ENCODE results near the gene PDXP.

Gene PDXP

DNA sequence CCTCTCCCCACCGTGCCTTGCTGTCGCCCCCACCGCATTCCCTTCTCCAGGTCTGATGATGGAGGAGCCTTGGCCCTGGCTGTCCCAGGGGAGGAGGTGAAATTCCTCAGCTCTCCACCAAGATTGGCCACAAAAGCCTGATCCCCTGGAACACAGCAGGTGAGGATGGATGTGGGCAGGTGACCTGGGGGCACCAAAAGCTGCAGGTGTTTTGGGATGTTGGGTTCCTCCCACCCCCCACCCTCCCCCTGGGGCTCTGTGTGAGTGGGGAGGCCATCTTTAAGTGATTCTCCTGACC is 39.0 kb downstream of the PDXP start:
- no peak for DNase-seq (ENCODE audit: low read depth)

DNA sequence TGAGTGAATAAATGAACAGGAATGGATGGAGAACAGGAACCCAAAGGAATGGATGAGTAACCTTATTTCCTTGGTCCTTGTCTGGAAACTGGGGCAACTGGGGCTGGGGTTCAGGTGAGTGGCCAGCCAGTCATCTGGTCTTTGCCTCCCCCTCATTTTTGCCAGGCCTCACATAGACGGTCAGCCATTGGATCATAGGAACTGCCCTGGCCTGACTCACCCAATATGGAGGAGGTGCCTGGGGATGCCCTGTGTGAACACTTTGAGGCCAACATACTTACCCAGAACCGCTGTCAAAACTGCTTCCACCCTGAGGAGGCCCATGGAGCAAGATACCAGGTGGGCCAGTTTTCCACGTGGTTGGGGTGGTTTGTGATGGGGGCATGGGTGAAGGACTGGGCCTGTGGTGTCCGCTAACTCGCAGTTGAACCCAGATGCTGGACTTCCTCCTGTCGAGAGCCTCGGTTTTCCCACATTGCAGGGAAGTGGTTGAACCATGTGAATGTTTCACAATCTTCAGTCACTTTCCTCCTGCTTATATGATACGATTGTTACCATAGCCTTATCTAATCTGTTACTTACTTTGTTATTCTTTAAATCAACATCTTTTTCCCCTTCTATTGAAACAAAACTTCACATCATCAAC is 42.7 kb downstream of the PDXP start:
- DNase-seq (ENCODE audit: low read depth): no peak

DNA sequence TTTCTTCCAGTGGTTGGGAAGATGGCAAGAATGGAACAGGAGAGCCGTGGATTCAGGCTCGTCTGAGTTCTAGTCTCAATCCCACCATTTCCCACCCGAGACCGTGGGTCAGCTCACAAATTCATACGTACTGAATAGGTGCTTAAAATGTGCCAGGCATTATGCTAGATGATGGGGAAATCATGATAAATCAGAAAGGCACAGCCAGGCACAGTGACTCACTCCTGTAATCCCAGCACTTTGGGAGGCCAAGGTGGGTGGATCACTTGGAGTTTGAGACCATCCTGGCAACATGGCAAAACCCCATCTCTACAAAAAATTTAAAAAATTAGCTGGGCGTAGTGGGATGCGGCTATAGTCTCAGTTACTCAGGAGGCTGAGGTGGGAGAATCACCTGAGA is 45.4 kb downstream of the PDXP start:
- DNase-seq (ENCODE audit: low read depth): no peak

DNA sequence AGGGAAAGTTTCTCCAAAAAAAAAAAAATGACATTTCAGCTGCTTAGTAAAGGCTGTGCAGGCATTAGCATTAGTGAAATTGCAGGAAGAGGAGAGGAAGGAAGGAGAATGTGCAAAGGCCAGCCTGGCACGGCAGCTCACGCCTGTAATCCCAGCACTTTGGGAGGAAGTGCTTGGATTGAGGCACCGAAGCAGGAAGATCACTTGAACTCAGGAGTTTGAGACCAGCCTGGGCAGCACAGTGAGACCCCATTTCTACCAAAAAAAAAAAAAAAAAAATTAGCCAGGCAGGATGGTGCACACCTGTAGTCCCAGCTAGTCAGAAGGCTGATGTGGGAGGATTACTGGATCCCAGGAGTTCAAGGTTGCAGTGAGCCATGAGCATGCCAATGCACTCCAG is 46.1 kb downstream of the PDXP start:
- DNase-seq (ENCODE audit: low read depth): no peak

DNA sequence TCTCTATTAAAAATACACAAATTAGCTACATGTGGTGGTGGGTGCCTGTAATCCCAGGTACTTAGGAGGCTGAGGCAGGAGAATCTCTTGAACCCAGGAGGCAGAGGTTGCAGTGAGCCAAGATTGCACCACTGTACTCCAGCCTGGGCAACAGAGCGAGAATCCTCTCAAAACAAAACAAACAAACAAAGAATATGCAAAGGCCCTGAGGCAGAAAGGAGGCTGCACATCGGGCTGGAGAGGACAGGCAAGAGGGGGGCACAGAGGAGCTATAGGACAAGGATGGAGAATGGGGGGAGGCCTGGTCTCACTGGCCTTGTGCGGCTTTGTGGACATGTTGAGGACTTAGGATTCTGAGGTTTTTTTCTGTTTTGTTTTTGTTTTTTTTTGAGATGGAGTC is 46.7 kb downstream of the PDXP start:
- DNase-seq (ENCODE audit: low read depth): no peak

DNA sequence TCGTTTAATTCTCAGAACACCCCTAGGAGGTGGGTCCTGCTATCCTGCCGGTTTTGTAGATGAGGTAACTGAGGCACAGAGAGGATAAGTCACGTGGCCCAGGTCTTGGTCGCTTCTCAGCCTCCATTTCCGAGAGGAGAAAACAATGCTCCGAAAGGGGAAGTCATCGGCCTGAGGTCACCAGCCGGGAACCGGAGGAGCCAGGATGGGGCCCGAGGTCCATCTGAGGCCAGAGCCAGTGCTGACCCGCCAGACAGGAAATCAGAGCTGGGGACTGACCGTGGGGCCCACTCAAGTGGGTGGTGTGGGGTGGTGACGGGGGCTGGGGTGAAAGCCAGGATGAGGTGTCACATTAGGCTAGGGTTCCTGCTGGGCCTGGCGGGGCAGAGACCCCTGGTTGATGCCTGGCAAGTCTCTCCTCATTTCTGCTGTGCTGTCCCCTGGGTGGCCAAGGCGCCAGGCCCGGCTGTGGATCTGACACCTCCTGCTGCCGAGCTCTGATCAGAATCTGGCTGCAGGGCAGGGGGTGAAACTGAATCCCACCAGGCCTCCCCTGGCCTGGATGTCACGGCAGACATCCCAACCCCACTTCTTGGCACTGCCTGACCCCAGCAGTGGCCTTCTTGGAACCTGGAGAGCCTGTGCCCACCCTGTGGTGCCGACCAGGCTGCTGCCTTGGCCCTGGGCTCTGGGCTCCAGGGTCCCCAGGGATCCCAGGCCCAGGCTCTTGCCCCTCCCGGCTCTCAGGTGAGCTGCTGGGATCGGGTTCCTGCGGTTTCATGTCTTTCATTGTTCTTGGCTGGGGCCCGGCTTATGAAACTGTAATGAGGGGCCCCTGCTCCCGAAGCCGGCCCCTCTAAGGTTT is 50.3 kb downstream of the PDXP start:
- DNase-seq (ENCODE audit: low read depth): no peak

DNA sequence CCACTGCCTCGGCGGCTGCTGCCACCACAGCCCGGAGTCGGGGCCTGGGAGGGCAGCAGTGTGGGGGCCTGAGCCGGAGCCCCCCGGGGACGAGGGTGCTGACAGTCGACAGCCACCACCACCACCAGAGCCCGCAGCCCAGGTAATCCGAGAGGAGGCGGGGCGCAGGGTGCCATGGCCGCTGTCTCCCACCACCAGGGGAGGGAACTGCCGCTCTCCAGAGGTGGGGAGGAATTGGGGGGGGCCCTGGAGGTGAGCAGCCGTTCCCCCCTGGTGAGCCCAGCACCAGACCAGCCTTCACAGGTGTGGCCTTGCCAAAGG is 50.9 kb downstream of the PDXP start:
- DNase-seq (ENCODE audit: low read depth): no peak

DNA sequence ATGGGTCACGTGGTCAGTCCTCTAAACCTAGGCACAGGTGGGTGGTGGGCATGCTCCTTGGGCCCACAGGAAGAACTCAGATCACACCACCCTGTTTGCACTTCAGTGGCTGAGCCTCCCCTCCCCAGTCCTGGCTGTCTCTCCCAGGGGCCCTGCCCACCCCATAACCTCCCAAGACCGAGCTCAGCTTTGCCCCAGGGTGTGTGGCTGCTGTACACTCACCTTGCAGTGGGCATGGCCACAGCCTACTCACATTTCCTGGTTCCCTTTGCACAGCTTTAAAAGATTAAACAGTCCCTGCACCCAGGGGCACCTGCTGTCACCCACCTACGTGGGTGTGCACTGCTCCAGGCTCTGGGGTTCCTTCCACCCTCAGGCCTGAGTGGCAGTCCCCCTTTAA is 52.2 kb downstream of the PDXP start:
- no peak for DNase-seq (ENCODE audit: low read depth)

DNA sequence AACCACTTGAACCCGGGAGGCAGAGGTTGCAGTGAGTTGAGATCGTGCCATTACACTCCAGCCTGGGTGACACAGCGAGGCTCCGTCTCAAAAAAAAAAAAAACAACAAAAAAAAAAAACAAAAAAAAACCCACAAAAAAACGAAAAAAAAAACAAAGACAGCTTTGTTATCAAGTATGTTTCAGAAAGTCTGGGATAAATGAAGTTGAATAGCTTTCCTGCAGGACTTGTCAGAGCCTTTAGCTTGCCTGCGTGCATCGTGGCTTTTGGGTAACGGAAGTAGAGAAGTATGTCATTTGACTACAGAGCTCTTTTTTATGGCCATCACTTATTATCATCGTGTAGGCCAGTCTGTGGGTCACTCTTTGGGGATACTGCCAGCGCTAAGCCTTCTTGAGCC is 53.0 kb downstream of the PDXP start:
- DNase-seq (ENCODE audit: low read depth): no peak

DNA sequence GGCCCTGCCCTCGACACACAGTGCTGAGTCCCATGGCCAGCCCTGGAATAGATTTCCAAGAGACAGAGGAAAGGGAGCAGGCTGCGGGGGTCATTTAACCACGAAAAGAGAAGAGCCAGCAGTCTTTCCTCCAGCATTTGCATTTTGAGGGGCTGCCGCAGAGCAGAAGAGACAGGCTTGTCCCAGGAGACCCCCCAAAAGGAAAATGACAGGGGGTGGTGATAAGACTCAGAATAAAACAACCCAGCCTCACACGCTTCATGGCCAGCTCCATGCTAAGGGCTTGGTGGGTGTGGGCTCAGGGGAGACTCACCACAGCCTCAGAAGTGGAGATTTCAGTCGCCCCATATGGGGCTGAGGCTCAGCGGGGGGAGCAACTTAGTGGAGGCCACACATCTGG is 55.2 kb downstream of the PDXP start:
- DNase-seq (ENCODE audit: low read depth): no peak

DNA sequence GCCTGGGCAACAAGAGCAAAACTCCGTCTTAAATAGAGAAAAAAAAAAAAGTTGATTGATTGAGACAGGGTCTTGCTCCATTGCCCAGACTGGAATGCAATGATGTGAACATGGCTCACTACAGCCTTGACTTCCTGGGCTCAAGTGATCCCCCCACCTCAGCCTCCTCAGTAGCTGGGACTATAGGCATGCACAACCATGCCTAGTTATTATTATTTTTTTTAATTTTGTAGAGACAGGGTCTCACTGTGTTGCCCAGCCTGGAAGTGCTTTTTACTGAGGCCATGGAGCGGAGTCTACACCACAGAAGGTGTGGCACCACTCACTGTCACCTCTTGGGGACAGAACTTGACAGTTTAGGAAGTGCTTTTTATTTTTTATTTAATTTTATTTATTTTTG is 56.1 kb downstream of the PDXP start:
- DNase-seq (ENCODE audit: low read depth): no peak

DNA sequence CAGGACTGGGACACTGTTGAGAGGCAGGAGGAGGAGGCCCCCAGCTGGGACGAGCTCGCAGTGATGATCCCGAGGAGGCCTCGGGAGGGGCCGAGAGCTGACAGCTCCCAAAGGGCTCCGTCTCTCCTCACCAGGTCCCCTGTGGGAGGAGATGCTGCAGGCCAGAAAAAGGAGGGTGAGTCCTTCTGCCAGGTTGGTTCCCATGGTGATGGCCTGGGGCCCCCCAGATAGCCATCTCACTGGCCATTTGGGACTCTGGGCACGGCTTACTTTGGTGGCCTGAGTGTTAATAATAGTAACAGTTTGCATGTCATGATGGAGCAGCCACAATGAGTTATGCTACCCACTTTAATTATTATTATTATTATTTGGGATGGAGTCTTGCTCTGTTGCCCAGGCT is 57.2 kb downstream of the PDXP start:
- DNase-seq (ENCODE audit: low read depth): no peak
